ENCODE results near the gene CDK5RAP1. TPM values are rescaled to one million over a fixed set of nuclear protein-coding genes. Genes with fewer than 3 reads are reported as not detected.

CDK5RAP1 gene
- total and polyA plus RNA-seq, 9 of the 15 experiments (the other 6 are each of a cell fraction or from before 2014, with no cell fraction given), result 41.6 to 127 (median 58.3) TPM

DNA sequence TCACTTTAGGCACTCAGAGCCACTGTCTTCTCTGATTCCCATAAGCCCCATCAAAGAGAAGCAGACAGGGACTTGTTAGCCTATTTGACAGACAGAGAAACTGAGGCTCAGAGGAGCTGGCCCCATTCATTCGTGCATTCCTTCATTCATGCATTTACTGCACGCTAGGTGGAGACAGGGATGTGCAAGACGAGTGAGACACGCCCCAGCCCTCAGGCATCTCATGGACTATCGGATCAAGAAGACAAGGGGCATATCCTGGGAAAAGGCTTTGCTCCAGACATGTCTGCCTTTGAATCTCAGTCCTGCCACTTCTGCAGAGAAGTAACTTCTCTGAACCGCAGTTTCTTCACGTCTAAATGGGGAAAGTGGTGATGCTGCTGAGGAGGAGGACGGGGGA, 64.2 kb downstream of the CDK5RAP1 start:
- 9% methylated on average over 8 of the region's 8 CpGs for WGBS (ENCODE audit: insufficient coverage, low coverage, missing lambda C conversion rate)
- peaks cover 3% of the 10 kb centered on the region for H3K9me1 ChIP-seq (ENCODE audit: control insufficient read depth, insufficient read depth, low read length)
- peaks cover 3% of the 10 kb centered on the region; the same call in 1 of the 2 replicates for H4K20me1 ChIP-seq (replicated peaks; ENCODE audit: control insufficient read depth, insufficient read depth, low read length)
- TF ChIP-seq KDM1A (IDR thresholded peaks at IDR 0.05) (0 out of 4 replicates have a peak, but pooled peaks of 1 of the 2 experiments have one; percentile 17), FOXA1 (IDR thresholded peaks at IDR 0.05; ENCODE audit: borderline replicate concordance) (no peak), BCOR (IDR thresholded peaks at IDR 0.05) (peak; percentile 48; the same call in 1 of the 2 replicates), ZNF24 (IDR thresholded peaks at IDR 0.05) (peak; percentile 94), RAD21 (CRISPR knock-in tag; conservative IDR thresholded peaks at IDR 0.05 in 1 of 2, IDR thresholded peaks at IDR 0.05 in 1 of 2) (peak in 1 of 2 experiments; percentile 19; a peak in 1 of 4 replicates), XRCC4 (IDR thresholded peaks at IDR 0.05; ENCODE audit: extremely low read depth, insufficient read depth, insufficient read length) (no peak), NFIX (CRISPR knock-in tag; IDR thresholded peaks at IDR 0.05; ENCODE audit: low read depth) (no peak), TEAD1 (CRISPR knock-in tag; IDR thresholded peaks at IDR 0.05) (peak in 1 of 2 experiments; percentile 50; a peak in 1 of 4 replicates), RBM25 (IDR thresholded peaks at IDR 0.05; ENCODE audit: low read depth, low read length, severe bottlenecking) (peak; percentile 27), ARID2 (IDR thresholded peaks at IDR 0.05) (no peak)
- TF ChIP-seq, protein P1, sequence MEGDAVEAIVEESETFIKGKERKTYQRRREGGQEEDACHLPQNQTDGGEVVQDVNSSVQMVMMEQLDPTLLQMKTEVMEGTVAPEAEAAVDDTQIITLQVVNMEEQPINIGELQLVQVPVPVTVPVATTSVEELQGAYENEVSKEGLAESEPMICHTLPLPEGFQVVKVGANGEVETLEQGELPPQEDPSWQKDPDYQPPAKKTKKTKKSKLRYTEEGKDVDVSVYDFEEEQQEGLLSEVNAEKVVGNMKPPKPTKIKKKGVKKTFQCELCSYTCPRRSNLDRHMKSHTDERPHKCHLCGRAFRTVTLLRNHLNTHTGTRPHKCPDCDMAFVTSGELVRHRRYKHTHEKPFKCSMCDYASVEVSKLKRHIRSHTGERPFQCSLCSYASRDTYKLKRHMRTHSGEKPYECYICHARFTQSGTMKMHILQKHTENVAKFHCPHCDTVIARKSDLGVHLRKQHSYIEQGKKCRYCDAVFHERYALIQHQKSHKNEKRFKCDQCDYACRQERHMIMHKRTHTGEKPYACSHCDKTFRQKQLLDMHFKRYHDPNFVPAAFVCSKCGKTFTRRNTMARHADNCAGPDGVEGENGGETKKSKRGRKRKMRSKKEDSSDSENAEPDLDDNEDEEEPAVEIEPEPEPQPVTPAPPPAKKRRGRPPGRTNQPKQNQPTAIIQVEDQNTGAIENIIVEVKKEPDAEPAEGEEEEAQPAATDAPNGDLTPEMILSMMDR (IDR thresholded peaks at IDR 0.05 in 2 of 3, conservative IDR thresholded peaks at IDR 0.05 in 1 of 3; ENCODE audit: insufficient read depth in 2 of 3, low read depth in 1 of 3, low read length in 3 of 3), result peak; percentile 31 to 46 (median 33)
- no peaks in the 10 kb centered on the region for H3K36me3 ChIP-seq (ENCODE audit: control insufficient read depth, insufficient read depth, low read length)
- 0 out of 3 replicates have a peak, but pooled peaks have one; percentile 43 for ATAC-seq
- no peak overlapping the region for H3K4me2 ChIP-seq (ENCODE audit: insufficient read depth, low read length)
- no TSS peak for BruUV-seq (replicated peaks)
- ChIA-PET POLR2A (interaction anchor here (0.6 kb wide), 1 partner anchor 10 kb away, joined by 3 read pairs; no protein-coding TSS in a partner anchor), CTCF (ENCODE audit: low intra/inter-chr PET ratio) (no interaction called here)
- FAIRE-seq, result no peak
- H3K27ac ChIP-seq (ENCODE audit: extremely low read depth, low read depth, low read length), result no peak overlapping the region
- H3K4me1 ChIP-seq (replicated peaks in 1 of 2; ENCODE audit: control insufficient read depth in 2 of 2, insufficient read depth in 2 of 2, low read length in 2 of 2), result peaks cover 10 to 16% of the 10 kb centered on the region in 2 experiments; a peak in 4 of 5 replicates
- no peaks in the 10 kb centered on the region for H3K79me2 ChIP-seq (ENCODE audit: control insufficient read depth, insufficient read depth, low read length)
- intact Hi-C loops (cut with micrococcal nuclease), result no loop called here
- no peak overlapping the region for H2AFZ ChIP-seq (ENCODE audit: low read depth, low read length)
- peak in 2 of 4 experiments; percentile 32 to 38 for DNase-seq (ENCODE audit: extremely low read depth in 1 of 4, low spot score in 3 of 4)
- H3K9me3 ChIP-seq (replicated peaks; ENCODE audit: control insufficient read depth, insufficient read depth, low read depth, low read length), result no peaks in the 10 kb centered on the region
- in situ Hi-C loops (cut with MboI), result no loop called here
- H3K9ac ChIP-seq (ENCODE audit: insufficient read depth in 1 of 2, low read depth in 2 of 2, low read length in 2 of 2), result no peak overlapping the region
- no peak overlapping the region for H3K4me3 ChIP-seq
- peaks cover 3 to 22% of the 10 kb centered on the region in 2 experiments; a peak in 4 of 5 replicates for H3K27me3 ChIP-seq (ENCODE audit: control insufficient read depth in 2 of 2, insufficient read depth in 2 of 2, low read length in 2 of 2)
